Stimulated activated CD4-positive, alpha-beta T cell treated with anti-CD3 and anti-CD28 coated beads, Interleukin-1b, Interleukin-23, amount 100 ng/mL, for 1 hour (primary cell): ENCODE data around the gene NOTUM.

Source experiments
- DNase-seq, 2 donors: peaks; one replicate each; pipeline ENCODE4 v3.0.0-alpha.2; 2020; ENCODE audit warnings: low read depth in 2 of 2

The NOTUM gene

GRCh38 chr17:81977211-81977808 is 16.3 kb upstream of the NOTUM start, which contains the start of gene ASPSCR1:
TSS of gene ASPSCR1 (plus strand) at chr17:81977629. CDS start at chr17:81977647, 18 bp downstream.
- DNase-seq = peak; percentile 81 to 90

GRCh38 chr17:81976332-81977210 is 15.6 kb upstream of the NOTUM start:
- no peak for DNase-seq

GRCh38 chr17:81973432-81973831 is 12.4 kb upstream of the NOTUM start:
- no peak for DNase-seq

- DNase-seq = no peak
Measured at GRCh38 chr17:81968850-81969812, 8.1 kb upstream of the NOTUM start.

- no peak for DNase-seq
Measured at GRCh38 chr17:81968396-81968745, 7.4 kb upstream of the NOTUM start.

GRCh38 chr17:81967533-81968395 is 6.8 kb upstream of the NOTUM start:
- DNase-seq = peak; percentile 67 to 78

GRCh38 chr17:81967244-81967532 is 6.2 kb upstream of the NOTUM start:
- DNase-seq = no peak

- no peak for DNase-seq
Measured at GRCh38 chr17:81966343-81967243, 5.6 kb upstream of the NOTUM start.

- no peak for DNase-seq
Measured at GRCh38 chr17:81964081-81964849, 3.3 kb upstream of the NOTUM start.

- DNase-seq = no peak
Measured at GRCh38 chr17:81962499-81963441, 1.8 kb upstream of the NOTUM start.

GRCh38 chr17:81961521-81962498 is 823 bp upstream of the NOTUM start:
- DNase-seq = no peak

- no peak for DNase-seq
Measured at GRCh38 chr17:81960130-81960958, 643 bp downstream of the NOTUM start.

- peak; percentile 70 to 80 for DNase-seq
Measured at GRCh38 chr17:81959362-81960129, 1.4 kb downstream of the NOTUM start.

- DNase-seq = no peak
Measured at GRCh38 chr17:81958633-81959342, 2.2 kb downstream of the NOTUM start.
